ENCODE data around the gene LIMK2.

Gene LIMK2

GRCh38 chr22:31287818-31288495 lies 75.9 kb downstream of the LIMK2 start:
- no peak overlapping the region for H3K9ac ChIP-seq (ENCODE audit: low read depth in 1 of 2, low read length in 2 of 2)
- H3K9me3 ChIP-seq (ENCODE audit: control insufficient read depth in 1 of 2, low read length in 2 of 2) = no peaks in the 10 kb centered on the region
- peaks cover 38 to 49% of the 10 kb centered on the region in 2 donors for H3K4me1 ChIP-seq (ENCODE audit: control insufficient read depth in 1 of 2, insufficient read depth in 2 of 2, low read length in 2 of 2)
- H3K27me3 ChIP-seq (ENCODE audit: control insufficient read depth in 1 of 2, insufficient read depth in 2 of 2, low read length in 2 of 2) = no peaks in the 10 kb centered on the region
- no peak overlapping the region for H3K27ac ChIP-seq (ENCODE audit: low read depth, low read length)
- peak overlapping the region in 1 of 2 donors; percentile 5 for H3K4me3 ChIP-seq (ENCODE audit: low read depth in 1 of 2, low read length in 2 of 2)
- H3K36me3 ChIP-seq (ENCODE audit: control insufficient read depth in 1 of 2, insufficient read depth in 2 of 2, low read length in 2 of 2) = peaks cover 25 to 43% of the 10 kb centered on the region in 2 donors

- peaks cover 24 to 36% of the 10 kb centered on the region in 2 donors for H3K36me3 ChIP-seq (ENCODE audit: control insufficient read depth in 1 of 2, insufficient read depth in 2 of 2, low read length in 2 of 2)
Observed at GRCh38 chr22:31288496-31289240, 76.6 kb downstream of the LIMK2 start.

GRCh38 chr22:31289344-31289743 lies 77.2 kb downstream of the LIMK2 start:
- Histone ChIP-seq H3K9me3 (ENCODE audit: control insufficient read depth in 1 of 2, low read length in 2 of 2) (no peaks in the 10 kb centered on the region), H3K9ac (ENCODE audit: low read depth in 1 of 2, low read length in 2 of 2) (peak overlapping the region; percentile 93 to 94), H3K4me1 (ENCODE audit: control insufficient read depth in 1 of 2, insufficient read depth in 2 of 2, low read length in 2 of 2) (peaks cover 38 to 54% of the 10 kb centered on the region in 2 donors), H3K27me3 (ENCODE audit: control insufficient read depth in 1 of 2, insufficient read depth in 2 of 2, low read length in 2 of 2) (no peaks in the 10 kb centered on the region), H3K36me3 (ENCODE audit: control insufficient read depth in 1 of 2, insufficient read depth in 2 of 2, low read length in 2 of 2) (peaks cover 21 to 32% of the 10 kb centered on the region in 2 donors), H3K4me3 (ENCODE audit: low read depth in 1 of 2, low read length in 2 of 2) (peak overlapping the region; percentile 71 to 98), H3K27ac (ENCODE audit: low read depth, low read length) (peak overlapping the region; percentile 62)

More at GRCh38 chr22:31288496-31289240, 76.6 kb downstream of the LIMK2 start:
- H3K27me3 ChIP-seq (ENCODE audit: control insufficient read depth in 1 of 2, insufficient read depth in 2 of 2, low read length in 2 of 2) = no peaks in the 10 kb centered on the region
- H3K4me3 ChIP-seq (ENCODE audit: low read depth in 1 of 2, low read length in 2 of 2) = peak overlapping the region; percentile 71 to 98
- peak overlapping the region; percentile 93 to 94 for H3K9ac ChIP-seq (ENCODE audit: low read depth in 1 of 2, low read length in 2 of 2)
- H3K27ac ChIP-seq (ENCODE audit: low read depth, low read length) = peak overlapping the region; percentile 37
- H3K4me1 ChIP-seq (ENCODE audit: control insufficient read depth in 1 of 2, insufficient read depth in 2 of 2, low read length in 2 of 2) = peaks cover 38 to 56% of the 10 kb centered on the region in 2 donors
- no peaks in the 10 kb centered on the region for H3K9me3 ChIP-seq (ENCODE audit: control insufficient read depth in 1 of 2, low read length in 2 of 2)

GRCh38 chr22:31290494-31291471 lies 78.7 kb downstream of the LIMK2 start:
- no peaks in the 10 kb centered on the region for H3K27me3 ChIP-seq (ENCODE audit: control insufficient read depth in 1 of 2, insufficient read depth in 2 of 2, low read length in 2 of 2)
- H3K27ac ChIP-seq (ENCODE audit: low read depth, low read length) = peak overlapping the region; percentile 99
- H3K9ac ChIP-seq (ENCODE audit: low read depth in 1 of 2, low read length in 2 of 2) = peak overlapping the region; percentile 93 to 94
- H3K9me3 ChIP-seq (ENCODE audit: control insufficient read depth in 1 of 2, low read length in 2 of 2) = no peaks in the 10 kb centered on the region
- H3K4me1 ChIP-seq (ENCODE audit: control insufficient read depth in 1 of 2, insufficient read depth in 2 of 2, low read length in 2 of 2) = peaks cover 33 to 52% of the 10 kb centered on the region in 2 donors
- H3K4me3 ChIP-seq (ENCODE audit: low read depth in 1 of 2, low read length in 2 of 2) = peak overlapping the region; percentile 91 to 98
- peaks cover 16 to 23% of the 10 kb centered on the region in 2 donors for H3K36me3 ChIP-seq (ENCODE audit: control insufficient read depth in 1 of 2, insufficient read depth in 2 of 2, low read length in 2 of 2)

GRCh38 chr22:31291481-31292235 lies 79.6 kb downstream of the LIMK2 start:
- H3K4me3 ChIP-seq (ENCODE audit: low read depth in 1 of 2, low read length in 2 of 2) = peak overlapping the region; percentile 91 to 98
- no peaks in the 10 kb centered on the region for H3K9me3 ChIP-seq (ENCODE audit: control insufficient read depth in 1 of 2, low read length in 2 of 2)
- H3K27ac ChIP-seq (ENCODE audit: low read depth, low read length) = peak overlapping the region; percentile 99
- H3K4me1 ChIP-seq (ENCODE audit: control insufficient read depth in 1 of 2, insufficient read depth in 2 of 2, low read length in 2 of 2) = peaks cover 42 to 54% of the 10 kb centered on the region in 2 donors
- H3K27me3 ChIP-seq (ENCODE audit: control insufficient read depth in 1 of 2, insufficient read depth in 2 of 2, low read length in 2 of 2) = no peaks in the 10 kb centered on the region
- peaks cover 10 to 16% of the 10 kb centered on the region in 2 donors for H3K36me3 ChIP-seq (ENCODE audit: control insufficient read depth in 1 of 2, insufficient read depth in 2 of 2, low read length in 2 of 2)
- peak overlapping the region; percentile 93 to 94 for H3K9ac ChIP-seq (ENCODE audit: low read depth in 1 of 2, low read length in 2 of 2)

GRCh38 chr22:31292236-31292989 lies 80.3 kb downstream of the LIMK2 start, which contains the start of gene PIK3IP1:
Gene PIK3IP1 (minus strand): TSS chr22:31292488. CDS start chr22:31292344, 144 bp downstream.
- H3K9me3 ChIP-seq (ENCODE audit: control insufficient read depth in 1 of 2, low read length in 2 of 2) = no peaks in the 10 kb centered on the region
- no peaks in the 10 kb centered on the region for H3K27me3 ChIP-seq (ENCODE audit: control insufficient read depth in 1 of 2, insufficient read depth in 2 of 2, low read length in 2 of 2)
- H3K27ac ChIP-seq (ENCODE audit: low read depth, low read length) = peak within 1 kb of the TSS; percentile 99
- peak within 1 kb of the TSS; percentile 91 to 98 for H3K4me3 ChIP-seq (ENCODE audit: low read depth in 1 of 2, low read length in 2 of 2)
- peak within 1 kb of the TSS; percentile 93 to 94 for H3K9ac ChIP-seq (ENCODE audit: low read depth in 1 of 2, low read length in 2 of 2)
- peaks cover 48 to 56% of the 10 kb centered on the region in 2 donors for H3K4me1 ChIP-seq (ENCODE audit: control insufficient read depth in 1 of 2, insufficient read depth in 2 of 2, low read length in 2 of 2)
- peaks cover 9 to 15% of the 10 kb centered on the region in 2 donors for H3K36me3 ChIP-seq (ENCODE audit: control insufficient read depth in 1 of 2, insufficient read depth in 2 of 2, low read length in 2 of 2)

- H3K4me3 ChIP-seq (ENCODE audit: low read depth in 1 of 2, low read length in 2 of 2) = peak overlapping the region; percentile 11 to 21
- no peaks in the 10 kb centered on the region for H3K36me3 ChIP-seq (ENCODE audit: control insufficient read depth in 1 of 2, insufficient read depth in 2 of 2, low read length in 2 of 2)
- no peaks in the 10 kb centered on the region for H3K9me3 ChIP-seq (ENCODE audit: control insufficient read depth in 1 of 2, low read length in 2 of 2)
- H3K4me1 ChIP-seq (ENCODE audit: control insufficient read depth in 1 of 2, insufficient read depth in 2 of 2, low read length in 2 of 2) = peaks cover 28 to 35% of the 10 kb centered on the region in 2 donors
- H3K9ac ChIP-seq (ENCODE audit: low read depth in 1 of 2, low read length in 2 of 2) = peak overlapping the region in 1 of 2 donors; percentile 9
- no peak overlapping the region for H3K27ac ChIP-seq (ENCODE audit: low read depth, low read length)
- H3K27me3 ChIP-seq (ENCODE audit: control insufficient read depth in 1 of 2, insufficient read depth in 2 of 2, low read length in 2 of 2) = no peaks in the 10 kb centered on the region
Observed at GRCh38 chr22:31295360-31295759, 83.3 kb downstream of the LIMK2 start.

GRCh38 chr22:31295831-31296657 lies 83.9 kb downstream of the LIMK2 start:
- no peak overlapping the region for H3K9ac ChIP-seq (ENCODE audit: low read depth in 1 of 2, low read length in 2 of 2)
- peak overlapping the region; percentile 11 to 21 for H3K4me3 ChIP-seq (ENCODE audit: low read depth in 1 of 2, low read length in 2 of 2)
- no peaks in the 10 kb centered on the region for H3K36me3 ChIP-seq (ENCODE audit: control insufficient read depth in 1 of 2, insufficient read depth in 2 of 2, low read length in 2 of 2)
- H3K27me3 ChIP-seq (ENCODE audit: control insufficient read depth in 1 of 2, insufficient read depth in 2 of 2, low read length in 2 of 2) = no peaks in the 10 kb centered on the region
- peak overlapping the region; percentile 17 for H3K27ac ChIP-seq (ENCODE audit: low read depth, low read length)
- peaks cover 35 to 36% of the 10 kb centered on the region in 2 donors for H3K4me1 ChIP-seq (ENCODE audit: control insufficient read depth in 1 of 2, insufficient read depth in 2 of 2, low read length in 2 of 2)
- no peaks in the 10 kb centered on the region for H3K9me3 ChIP-seq (ENCODE audit: control insufficient read depth in 1 of 2, low read length in 2 of 2)

Data from duodenal mucosa (tissue), 2 donors.